Peyer's patch (tissue), 4 donors: ENCODE measurements around the gene VDAC1.

ENCODE experiments used
- POLR2A ChIP-seq, 2 donors: fragments of 450-650 bp; IDR thresholded peaks; one replicate each; pipeline ENCODE4 v1.5.1; 2017; ENCODE audit warnings: antibody characterized with exemption in 2 of 2, mild to moderate bottlenecking in 2 of 2, moderate library complexity in 2 of 2
- TF ChIP-seq, protein P1 (sequence below), 6 experiments: fragments of 450-650 bp in 4 of 6; fragments of 200-600 bp in 2 of 6; sonication (generic) in 1 of 6; IDR thresholded peaks; one replicate each; pipeline ENCODE4 v1.5.1; 2017 to 2019; ENCODE audit warnings: antibody characterized with exemption in 6 of 6, mild to moderate bottlenecking in 3 of 6, moderate library complexity in 1 of 6

DNA sequence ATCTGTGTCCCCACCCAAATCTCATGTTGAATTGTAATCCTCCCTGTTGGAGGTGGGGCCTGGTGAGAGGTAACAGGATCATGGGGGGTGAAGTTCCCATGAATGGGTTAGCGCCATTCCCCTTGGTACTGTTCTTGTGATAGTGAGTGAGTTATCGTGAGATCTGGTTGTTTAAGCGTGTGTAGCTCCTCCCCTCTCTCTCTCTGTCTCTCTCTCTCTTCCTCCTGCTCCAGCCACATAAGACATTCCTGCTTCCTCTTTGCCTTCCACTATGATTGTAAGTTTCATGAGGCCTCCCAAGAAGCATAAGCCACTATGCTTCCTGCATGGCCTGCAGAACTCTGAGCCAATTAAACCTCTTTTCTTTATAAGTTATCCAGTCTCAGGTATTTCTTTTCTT lies 65.1 kb downstream of the VDAC1 start:
- TF ChIP-seq, protein P1, sequence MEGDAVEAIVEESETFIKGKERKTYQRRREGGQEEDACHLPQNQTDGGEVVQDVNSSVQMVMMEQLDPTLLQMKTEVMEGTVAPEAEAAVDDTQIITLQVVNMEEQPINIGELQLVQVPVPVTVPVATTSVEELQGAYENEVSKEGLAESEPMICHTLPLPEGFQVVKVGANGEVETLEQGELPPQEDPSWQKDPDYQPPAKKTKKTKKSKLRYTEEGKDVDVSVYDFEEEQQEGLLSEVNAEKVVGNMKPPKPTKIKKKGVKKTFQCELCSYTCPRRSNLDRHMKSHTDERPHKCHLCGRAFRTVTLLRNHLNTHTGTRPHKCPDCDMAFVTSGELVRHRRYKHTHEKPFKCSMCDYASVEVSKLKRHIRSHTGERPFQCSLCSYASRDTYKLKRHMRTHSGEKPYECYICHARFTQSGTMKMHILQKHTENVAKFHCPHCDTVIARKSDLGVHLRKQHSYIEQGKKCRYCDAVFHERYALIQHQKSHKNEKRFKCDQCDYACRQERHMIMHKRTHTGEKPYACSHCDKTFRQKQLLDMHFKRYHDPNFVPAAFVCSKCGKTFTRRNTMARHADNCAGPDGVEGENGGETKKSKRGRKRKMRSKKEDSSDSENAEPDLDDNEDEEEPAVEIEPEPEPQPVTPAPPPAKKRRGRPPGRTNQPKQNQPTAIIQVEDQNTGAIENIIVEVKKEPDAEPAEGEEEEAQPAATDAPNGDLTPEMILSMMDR (IDR thresholded peaks at IDR 0.05) = no peak
- TF ChIP-seq POLR2A (IDR thresholded peaks at IDR 0.05) = no peak
